GM23338 (cell line): ENCODE results near the gene SNX32. TPM values are rescaled to one million over a fixed set of nuclear protein-coding genes. Genes with fewer than 3 reads are reported as not detected.

Experiments
- ATAC-seq: fragments of 200-7000 bp; cut with Tn5 transposase; 3 replicates; pipeline ENCODE4 v1.9.1; 2020
- DNase-seq: peaks from one replicate; pipeline ENCODE4 v3.0.0-alpha.2; 2015; ENCODE audit warnings: low spot score
- H2AFZ ChIP-seq: fragments of 200-600 bp; sonication (generic); 2 replicates; pipeline ENCODE4 v1.8.0; 2016; ENCODE audit warnings: antibody characterized with exemption, mild to moderate bottlenecking, moderate library complexity
- H3F3A ChIP-seq: fragments of 200-600 bp; sonication (generic); replicated peaks from 2 replicates; pipeline ENCODE4 v1.8.0; 2017; ENCODE audit warnings: antibody characterized with exemption, mixed run types, low read depth
- H3K27ac ChIP-seq: fragments of 200-600 bp; sonication (generic); 2 replicates; pipeline ENCODE4 v1.6.1; 2016; ENCODE audit warnings: low read depth
- H3K27me3 ChIP-seq: fragments of 200-600 bp; sonication (generic); 2 replicates; pipeline ENCODE4 v1.8.0; 2016; ENCODE audit warnings: mild to moderate bottlenecking, mixed run types, moderate library complexity; ENCODE audit not compliant: insufficient read depth
- H3K36me3 ChIP-seq: fragments of 200-600 bp; sonication (generic); 2 replicates; pipeline ENCODE4 v1.8.0; 2016; ENCODE audit warnings: mild to moderate bottlenecking; ENCODE audit not compliant: insufficient read depth
- H3K4me1 ChIP-seq: fragments of 200-600 bp; sonication (generic); 2 replicates; pipeline ENCODE4 v1.8.0; 2016; ENCODE audit warnings: mild to moderate bottlenecking, moderate library complexity; ENCODE audit not compliant: insufficient read depth
- H3K4me2 ChIP-seq: fragments of 200-600 bp; sonication (generic); 2 replicates; pipeline ENCODE4 v1.7.1; 2017; ENCODE audit warnings: mixed run types
- H3K4me3 ChIP-seq: fragments of 200-600 bp; sonication (generic); 2 replicates; pipeline ENCODE4 v1.6.1; 2016; ENCODE audit warnings: mixed run types
- H3K79me2 ChIP-seq: fragments of 200-600 bp; sonication (generic); replicated peaks from 2 replicates; pipeline ENCODE4 v1.8.0; 2017; ENCODE audit warnings: mild to moderate bottlenecking; ENCODE audit not compliant: insufficient read depth
- H3K9me2 ChIP-seq: fragments of 200-600 bp; sonication (generic); 2 replicates; pipeline ENCODE4 v1.8.0; 2017; ENCODE audit not compliant: insufficient read depth
- H4K20me1 ChIP-seq: fragments of 200-600 bp; sonication (generic); replicated peaks from 2 replicates; pipeline ENCODE4 v1.8.0; 2017; ENCODE audit warnings: mild to moderate bottlenecking; ENCODE audit not compliant: insufficient read depth
- H3K27ac Mint-ChIP-seq: 2 replicates; pipeline ENCODE4 v1.8.0; 2020; ENCODE audit warnings: inconsistent platforms, mild to moderate bottlenecking, moderate library complexity, mixed read lengths
- H3K27me3 Mint-ChIP-seq: 3 replicates; pipeline ENCODE4 v1.8.0; 2022; ENCODE audit warnings: low read depth, mild to moderate bottlenecking, moderate library complexity, mixed read lengths, inconsistent platforms; ENCODE audit not compliant: insufficient read depth, poor library complexity
- H3K36me3 Mint-ChIP-seq: 3 replicates; pipeline ENCODE4 v1.8.0; 2021; ENCODE audit warnings: low read depth, mild to moderate bottlenecking, inconsistent platforms, moderate library complexity, mixed read lengths
- H3K4me1 Mint-ChIP-seq: 3 replicates; pipeline ENCODE4 v1.8.0; 2020; ENCODE audit warnings: mild to moderate bottlenecking, inconsistent platforms, mixed read lengths
- H3K4me3 Mint-ChIP-seq: 3 replicates; pipeline ENCODE4 v1.8.0; 2021; ENCODE audit warnings: moderate library complexity, mild to moderate bottlenecking, inconsistent platforms, mixed read lengths
- H3K9me3 Mint-ChIP-seq: 3 replicates; pipeline ENCODE4 v1.8.0; 2020; ENCODE audit warnings: moderate library complexity, mild to moderate bottlenecking, inconsistent platforms, mixed read lengths
- CREB1 ChIP-seq: fragments of 250-450 bp; sonication (Bioruptor Pico); IDR thresholded peaks from 2 replicates; pipeline ENCODE4 v1.5.0; 2020; ENCODE audit warnings: low read depth, mild to moderate bottlenecking, moderate library complexity
- EZH2phosphoT487 ChIP-seq: fragments of 200-600 bp; sonication (generic); IDR thresholded peaks from one replicate; pipeline ENCODE4 v1.8.1; 2018; ENCODE audit warnings: antibody characterized with exemption; ENCODE audit not compliant: unreplicated experiment
- JUNB ChIP-seq: IDR thresholded peaks from one replicate; pipeline ENCODE4 v1.6.1; 2016; ENCODE audit warnings: antibody characterized with exemption; ENCODE audit not compliant: unreplicated experiment
- POLR2AphosphoS5 ChIP-seq: IDR thresholded peaks from 2 replicates; pipeline ENCODE4 v1.6.1; 2016; ENCODE audit warnings: antibody characterized with exemption, low read depth
- STAT1 ChIP-seq: IDR thresholded peaks from one replicate; pipeline ENCODE4 v1.6.1; 2016; ENCODE audit warnings: antibody characterized with exemption; ENCODE audit not compliant: unreplicated experiment
- ZNF114 ChIP-seq: fragments of 250-450 bp; sonication (Bioruptor Pico); IDR thresholded peaks from 2 replicates; pipeline ENCODE4 v1.5.0; 2020; ENCODE audit warnings: mild to moderate bottlenecking, moderate library complexity
- ZNF331 ChIP-seq: fragments of 250-450 bp; sonication (Bioruptor Pico); IDR thresholded peaks from 2 replicates; pipeline ENCODE4 v1.5.0; 2020; ENCODE audit warnings: low read depth, mild to moderate bottlenecking, moderate library complexity
- polyA plus RNA-seq: library from polyadenylated mRNA; unstranded; fragments of >200 nt; fragmentation: Nextera tagmentation; extraction: Ambion mirVana; gene quantifications from 2 replicates; pipeline ENCODE4 v1.2.1, GENCODE V29; 2016
- total RNA-seq: library from RNA; depleted of rRNA; stranded (reverse); fragments of >200 nt; shearing (Covaris generic); gene quantifications from 2 replicates; pipeline ENCODE4 v1.2.3, GENCODE V29; 2014
- TF ChIP-seq, protein P1 (sequence below): IDR thresholded peaks from 2 replicates; pipeline ENCODE4 v1.6.1; 2016; ENCODE audit warnings: antibody characterized with exemption

SNX32 gene
- total and polyA plus RNA-seq, 2 experiments from 2014 or later, result 0.49 to 1.2 TPM

DNA sequence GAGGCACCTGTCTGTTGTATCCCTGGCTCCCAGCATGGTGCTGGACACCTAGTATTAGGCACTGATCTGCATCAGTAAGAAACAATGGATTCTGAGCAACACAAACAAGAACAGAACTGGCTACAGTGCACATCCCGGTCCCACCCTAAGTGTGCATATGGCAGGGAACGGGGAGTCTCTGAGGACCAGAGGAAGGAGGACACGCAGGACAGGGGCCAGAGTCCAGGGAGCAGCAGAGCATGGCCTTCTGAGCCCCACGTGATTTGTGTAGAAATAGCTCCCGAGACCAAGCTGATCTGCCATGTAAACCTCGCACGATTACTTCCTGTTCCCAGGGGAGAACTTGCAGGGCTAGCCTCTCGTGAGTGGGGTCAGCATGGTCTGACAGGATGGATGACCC, 12.7 kb upstream of the SNX32 start:
- peaks cover 8% of the 10 kb centered on the region for H3K27me3 Mint-ChIP-seq
- Histone ChIP-seq H3K27me3 (peaks cover 12% of the 10 kb centered on the region), H3K9me2 (no peaks in the 10 kb centered on the region), H4K20me1 (no peaks in the 10 kb centered on the region), H2AFZ (no peak overlapping the region), H3K4me1 (no peaks in the 10 kb centered on the region), H3K4me2 (no peak overlapping the region), H3K36me3 (no peaks in the 10 kb centered on the region), H3K27ac (no peak overlapping the region), H3F3A (0 out of 2 replicates have a peak, but pooled peaks cover 4% of the 10 kb centered on the region), H3K79me2 (no peaks in the 10 kb centered on the region), H3K4me3 (no peak overlapping the region)
- H3K4me3 Mint-ChIP-seq, result no peak overlapping the region
- peaks cover 5% of the 10 kb centered on the region; the same call in 1 of the 3 replicates for H3K4me1 Mint-ChIP-seq
- TF ChIP-seq CREB1 (CRISPR knock-in tag) (no peak), ZNF114 (CRISPR knock-in tag) (no peak), STAT1 (no peak), JUNB (no peak), ZNF331 (CRISPR knock-in tag) (no peak)
- TF ChIP-seq, protein P1, sequence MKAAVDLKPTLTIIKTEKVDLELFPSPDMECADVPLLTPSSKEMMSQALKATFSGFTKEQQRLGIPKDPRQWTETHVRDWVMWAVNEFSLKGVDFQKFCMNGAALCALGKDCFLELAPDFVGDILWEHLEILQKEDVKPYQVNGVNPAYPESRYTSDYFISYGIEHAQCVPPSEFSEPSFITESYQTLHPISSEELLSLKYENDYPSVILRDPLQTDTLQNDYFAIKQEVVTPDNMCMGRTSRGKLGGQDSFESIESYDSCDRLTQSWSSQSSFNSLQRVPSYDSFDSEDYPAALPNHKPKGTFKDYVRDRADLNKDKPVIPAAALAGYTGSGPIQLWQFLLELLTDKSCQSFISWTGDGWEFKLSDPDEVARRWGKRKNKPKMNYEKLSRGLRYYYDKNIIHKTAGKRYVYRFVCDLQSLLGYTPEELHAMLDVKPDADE, result no peak
- ATAC-seq, result no peak
- no peak for DNase-seq
- no peak overlapping the region for H3K27ac Mint-ChIP-seq
- H3K9me3 Mint-ChIP-seq, result no peaks in the 10 kb centered on the region
- H3K36me3 Mint-ChIP-seq, result no peaks in the 10 kb centered on the region; the same call in 1 of the 3 replicates

DNA sequence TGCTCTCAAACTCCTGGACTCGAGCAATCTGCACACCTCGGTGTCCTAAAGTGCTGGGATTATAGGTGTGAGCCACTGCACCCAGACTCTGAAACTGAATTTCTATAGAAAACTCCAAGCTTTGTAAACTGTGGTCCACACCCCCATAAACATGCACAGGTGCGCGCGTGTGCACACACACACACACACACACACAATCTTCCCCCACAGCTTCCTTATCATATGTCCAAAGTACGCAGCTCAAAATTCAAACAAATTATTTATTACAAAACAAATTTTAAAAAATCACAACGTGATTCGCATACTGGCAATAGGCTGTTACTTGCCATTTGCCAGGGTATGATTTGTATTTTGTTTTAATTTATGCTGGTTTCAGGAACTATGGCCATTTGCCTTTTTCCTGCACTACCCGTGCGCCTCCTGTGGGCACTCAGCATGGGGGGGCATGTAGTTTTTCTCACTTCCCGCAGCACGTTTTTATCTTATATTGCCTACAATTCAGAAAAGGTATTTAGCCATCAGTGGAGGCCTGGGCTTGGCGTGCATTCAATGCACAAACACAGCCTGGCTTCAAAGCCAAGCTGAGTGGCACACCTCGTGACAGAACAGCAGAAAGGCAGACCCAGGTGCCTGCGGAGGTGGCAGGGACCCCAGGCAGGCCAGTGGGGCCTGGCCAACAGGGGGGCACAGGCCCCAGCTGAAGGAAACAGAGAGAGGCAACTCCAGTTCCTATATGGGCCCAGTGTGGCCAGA, 10.8 kb upstream of the SNX32 start:
- Mint-ChIP-seq H3K36me3 (no peaks in the 10 kb centered on the region; the same call in 2 of the 3 replicates), H3K4me1 (peaks cover 5% of the 10 kb centered on the region; the same call in 1 of the 3 replicates), H3K27me3 (peaks cover 3% of the 10 kb centered on the region), H3K9me3 (no peaks in the 10 kb centered on the region), H3K27ac (no peak overlapping the region), H3K4me3 (no peak overlapping the region)
- Histone ChIP-seq H3K36me3 (no peaks in the 10 kb centered on the region), H3K4me1 (no peaks in the 10 kb centered on the region), H3K27ac (no peak overlapping the region), H3K4me2 (no peak overlapping the region), H3F3A (0 out of 2 replicates have a peak, but pooled peaks cover 4% of the 10 kb centered on the region), H3K79me2 (no peaks in the 10 kb centered on the region), H4K20me1 (no peaks in the 10 kb centered on the region; the same call in 1 of the 2 replicates), H3K27me3 (no peaks in the 10 kb centered on the region), H3K4me3 (no peak overlapping the region), H2AFZ (no peak overlapping the region), H3K9me2 (no peaks in the 10 kb centered on the region)
- no peak for DNase-seq
- no peak for ATAC-seq
- no peak for TF ChIP-seq POLR2AphosphoS5
- no peak for TF ChIP-seq EZH2phosphoT487
- TF ChIP-seq JUNB, result no peak
- TF ChIP-seq STAT1, result no peak
